ENCODE measurements around the gene SPHKAP.

- TF ChIP-seq GATA2 (IDR thresholded peaks at IDR 0.05; ENCODE audit: insufficient read depth, insufficient read length, low read depth, low read length) (no peak), POLR2A (IDR thresholded peaks at IDR 0.05; ENCODE audit: low read depth, low read length) (no peak), CTCF (IDR thresholded peaks at IDR 0.05; ENCODE audit: extremely low read depth in 1 of 2, insufficient read depth in 1 of 2, low read depth in 1 of 2, low read length in 2 of 2) (no peak)
These were observed 108.8 kb downstream of the SPHKAP start for GRCh38 chr2:228072669-228073068.

All from endothelial cell of umbilical vein (primary cell).